Measurements from ENCODE around the gene TUT1.
"Not testable (repeated sequence)": the region's sequence is repeated elsewhere in the genome, so short reads cannot be mapped to it uniquely, and the experiment has no call there.

TUT1 gene

GRCh38 chr11:62591448-62592145 lies at the start of gene TUT1:
TSS of gene TUT1 (minus strand) at chr11:62591523. CDS start at chr11:62591485, 38 bp downstream.
- peak; percentile 98 to 99 for DNase-seq

GRCh38 chr11:62632492-62632891 lies 41.2 kb upstream of the TUT1 start:
- DNase-seq, result no peak

- no peak for DNase-seq
Observed at GRCh38 chr11:62627713-62628112, 36.4 kb upstream of the TUT1 start.

- DNase-seq, result no peak
Observed at GRCh38 chr11:62622476-62623089, 31.3 kb upstream of the TUT1 start.

GRCh38 chr11:62621567-62622470 lies 30.5 kb upstream of the TUT1 start, which contains the start of gene B3GAT3:
TSS of gene B3GAT3 (minus strand) at chr11:62621986. CDS start at chr11:62621947, 39 bp downstream.
- peak; percentile 95 to 98 for DNase-seq

GRCh38 chr11:62621027-62621566 lies 29.8 kb upstream of the TUT1 start:
- DNase-seq, result no peak

GRCh38 chr11:62616957-62617356 lies 25.6 kb upstream of the TUT1 start:
- not testable (repeated sequence) for DNase-seq

GRCh38 chr11:62615521-62615920 lies 24.2 kb upstream of the TUT1 start:
- DNase-seq, result no peak

- DNase-seq, result no peak
Observed at GRCh38 chr11:62614275-62614674, 23.0 kb upstream of the TUT1 start.

- DNase-seq, result no peak
Observed at GRCh38 chr11:62613291-62613778, 22.0 kb upstream of the TUT1 start.

- DNase-seq, result peak; percentile 69 to 70
Observed at GRCh38 chr11:62612366-62613290, 21.3 kb upstream of the TUT1 start, which contains the start of the genes EML3 and ROM1. TSS of gene EML3 (minus strand) at chr11:62612775. CDS start at chr11:62612457, 318 bp downstream. TSS of gene ROM1 (plus strand) at chr11:62613257. CDS start at chr11:62613282, 25 bp downstream.

- DNase-seq, result no peak
Observed at GRCh38 chr11:62611705-62612365, 20.5 kb upstream of the TUT1 start.

- no peak for DNase-seq
Observed at GRCh38 chr11:62610814-62611704, 19.7 kb upstream of the TUT1 start.

- no peak for DNase-seq
Observed at GRCh38 chr11:62610403-62610802, 19.1 kb upstream of the TUT1 start.

GRCh38 chr11:62608776-62609175 lies 17.5 kb upstream of the TUT1 start:
- no peak for DNase-seq

GRCh38 chr11:62607714-62608113 lies 16.4 kb upstream of the TUT1 start:
- DNase-seq, result no peak

- DNase-seq, result no peak
Observed at GRCh38 chr11:62605902-62606301, 14.6 kb upstream of the TUT1 start.

GRCh38 chr11:62605467-62605866 lies 14.1 kb upstream of the TUT1 start:
- no peak for DNase-seq

- no peak for DNase-seq
Observed at GRCh38 chr11:62604460-62605120, 13.3 kb upstream of the TUT1 start.

Measured in NCI-H1930 (cell line).